HPDE6-E6E7 (cell line): ENCODE data around the gene SLC4A5.

Source experiments
- DNase-seq: peaks from one replicate; pipeline ENCODE4 v3.0.0; 2011; ENCODE audit warnings: missing footprints; ENCODE audit errors: extremely low spot score

Gene SLC4A5, protein sequence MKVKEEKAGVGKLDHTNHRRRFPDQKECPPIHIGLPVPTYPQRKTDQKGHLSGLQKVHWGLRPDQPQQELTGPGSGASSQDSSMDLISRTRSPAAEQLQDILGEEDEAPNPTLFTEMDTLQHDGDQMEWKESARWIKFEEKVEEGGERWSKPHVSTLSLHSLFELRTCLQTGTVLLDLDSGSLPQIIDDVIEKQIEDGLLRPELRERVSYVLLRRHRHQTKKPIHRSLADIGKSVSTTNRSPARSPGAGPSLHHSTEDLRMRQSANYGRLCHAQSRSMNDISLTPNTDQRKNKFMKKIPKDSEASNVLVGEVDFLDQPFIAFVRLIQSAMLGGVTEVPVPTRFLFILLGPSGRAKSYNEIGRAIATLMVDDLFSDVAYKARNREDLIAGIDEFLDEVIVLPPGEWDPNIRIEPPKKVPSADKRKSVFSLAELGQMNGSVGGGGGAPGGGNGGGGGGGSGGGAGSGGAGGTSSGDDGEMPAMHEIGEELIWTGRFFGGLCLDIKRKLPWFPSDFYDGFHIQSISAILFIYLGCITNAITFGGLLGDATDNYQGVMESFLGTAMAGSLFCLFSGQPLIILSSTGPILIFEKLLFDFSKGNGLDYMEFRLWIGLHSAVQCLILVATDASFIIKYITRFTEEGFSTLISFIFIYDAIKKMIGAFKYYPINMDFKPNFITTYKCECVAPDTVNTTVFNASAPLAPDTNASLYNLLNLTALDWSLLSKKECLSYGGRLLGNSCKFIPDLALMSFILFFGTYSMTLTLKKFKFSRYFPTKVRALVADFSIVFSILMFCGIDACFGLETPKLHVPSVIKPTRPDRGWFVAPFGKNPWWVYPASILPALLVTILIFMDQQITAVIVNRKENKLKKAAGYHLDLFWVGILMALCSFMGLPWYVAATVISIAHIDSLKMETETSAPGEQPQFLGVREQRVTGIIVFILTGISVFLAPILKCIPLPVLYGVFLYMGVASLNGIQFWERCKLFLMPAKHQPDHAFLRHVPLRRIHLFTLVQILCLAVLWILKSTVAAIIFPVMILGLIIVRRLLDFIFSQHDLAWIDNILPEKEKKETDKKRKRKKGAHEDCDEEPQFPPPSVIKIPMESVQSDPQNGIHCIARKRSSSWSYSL

DNA sequence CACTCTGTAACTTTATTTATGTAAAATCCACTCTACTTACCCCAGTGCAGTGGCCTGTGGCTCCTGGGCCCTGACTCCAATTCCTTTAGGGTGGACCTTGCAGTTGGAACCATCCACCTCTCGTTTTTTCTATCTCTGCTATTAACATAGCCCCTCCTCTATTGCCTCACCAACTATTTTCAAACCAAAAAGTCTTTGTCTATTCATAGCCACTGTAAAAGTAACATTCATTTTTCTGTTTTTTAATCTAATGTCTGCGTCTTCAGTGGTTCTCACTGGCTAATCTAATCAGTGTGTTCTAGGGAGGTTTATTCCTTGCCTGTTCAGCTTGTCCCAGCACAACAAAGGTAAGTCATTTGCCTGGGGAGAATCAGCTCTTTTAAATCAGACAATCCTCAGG is at the start of gene SLC4A5:
TSS of gene SLC4A5 (minus strand) at position 101 of the 400 bp plus-strand sequence. CDS start 28,393 bp downstream, outside the sequence.
- no peak for DNase-seq

DNA sequence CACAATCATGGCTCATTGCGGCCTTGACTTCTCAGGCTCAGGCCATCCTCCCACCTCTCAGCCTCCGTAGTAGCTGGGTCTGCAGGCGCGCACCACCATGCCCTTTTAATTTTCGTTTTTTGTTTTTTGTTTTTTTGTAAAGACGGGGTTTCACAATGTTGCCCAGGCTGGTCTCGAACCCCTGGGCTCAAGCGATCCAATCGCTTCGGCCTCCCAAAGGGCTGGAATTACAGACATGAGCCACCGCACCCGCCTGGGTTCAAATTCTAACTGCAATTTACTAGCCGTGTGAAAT is 49.2 kb upstream of the SLC4A5 start:
- DNase-seq, result no peak

DNA sequence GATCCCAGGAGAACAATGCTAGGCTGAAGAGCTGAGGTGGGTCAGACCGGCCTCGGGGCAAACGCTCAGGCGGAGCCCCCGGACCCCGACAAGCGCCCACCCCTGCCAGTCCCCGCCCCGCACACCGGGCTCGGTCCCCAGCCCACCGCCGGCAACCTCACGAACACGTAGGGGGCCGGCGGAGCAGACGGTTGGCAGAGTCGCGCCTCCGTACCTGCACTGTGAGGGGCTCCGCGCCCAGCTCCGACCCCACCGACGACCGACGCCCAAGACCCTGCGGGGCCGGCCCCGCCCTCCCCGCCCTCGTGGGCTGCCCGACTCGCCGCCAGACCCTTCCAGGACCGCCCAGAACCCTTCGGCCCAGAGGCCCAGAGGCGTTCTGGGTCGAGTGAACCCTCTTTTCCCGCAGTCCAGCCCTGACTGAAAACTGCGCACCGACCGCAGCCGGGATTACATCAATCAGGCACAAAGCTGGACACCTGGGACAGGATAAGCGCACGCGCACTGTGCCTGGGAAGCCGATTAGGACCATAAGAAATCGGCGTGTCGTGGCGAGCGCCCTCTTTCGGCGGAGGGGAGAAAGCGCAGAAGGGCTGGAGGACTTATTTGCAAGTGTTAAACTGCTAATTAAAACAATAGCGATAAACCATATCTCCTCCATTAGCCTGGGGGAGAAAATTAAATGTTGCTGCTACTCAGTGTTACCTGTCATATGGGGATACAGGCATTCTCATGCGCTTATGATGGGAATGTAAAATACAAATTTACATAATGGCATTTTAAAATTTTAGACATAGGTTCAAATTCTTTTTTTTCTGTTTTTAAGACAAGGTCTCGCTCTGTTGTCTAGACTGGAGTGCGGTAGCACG is 48.6 kb upstream of the SLC4A5 start:
- DNase-seq, result peak; percentile 82

DNA sequence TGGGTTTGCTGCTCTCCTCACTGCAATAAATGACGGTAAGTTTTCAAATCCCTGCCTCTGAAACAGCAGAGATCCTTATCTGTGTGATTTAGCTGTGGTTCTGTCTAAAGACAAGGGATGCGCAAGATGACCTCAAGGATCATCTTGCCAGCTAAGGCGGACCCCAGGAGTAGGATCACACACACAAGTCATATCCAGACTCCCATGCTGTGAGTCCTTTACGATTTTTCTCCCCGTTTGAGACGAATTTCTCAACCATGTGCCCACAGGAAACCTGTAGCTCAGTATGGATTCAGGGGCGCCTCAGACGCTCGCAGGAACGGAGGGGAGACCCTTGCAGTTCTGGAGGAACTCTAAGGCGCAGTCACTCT is 48.0 kb upstream of the SLC4A5 start:
- DNase-seq, result no peak

DNA sequence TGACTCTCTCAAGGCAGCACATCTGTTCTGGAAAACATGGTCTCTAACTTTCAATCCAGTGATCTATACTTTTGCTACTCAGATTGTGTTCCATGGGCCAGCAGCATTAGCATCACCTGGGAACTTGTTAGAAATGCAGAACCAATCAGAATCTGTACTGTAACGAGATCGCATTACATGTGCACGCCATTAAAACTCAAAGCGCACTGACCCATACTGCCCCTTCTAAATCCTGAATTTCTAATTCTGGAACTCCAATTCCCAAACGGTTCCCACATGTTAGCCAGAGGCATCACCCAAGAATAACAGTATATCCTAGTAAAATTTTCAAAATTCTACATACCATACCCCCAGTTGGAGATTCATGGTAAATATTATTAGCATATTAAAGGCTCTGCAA is 47.4 kb upstream of the SLC4A5 start:
- DNase-seq, result no peak

DNA sequence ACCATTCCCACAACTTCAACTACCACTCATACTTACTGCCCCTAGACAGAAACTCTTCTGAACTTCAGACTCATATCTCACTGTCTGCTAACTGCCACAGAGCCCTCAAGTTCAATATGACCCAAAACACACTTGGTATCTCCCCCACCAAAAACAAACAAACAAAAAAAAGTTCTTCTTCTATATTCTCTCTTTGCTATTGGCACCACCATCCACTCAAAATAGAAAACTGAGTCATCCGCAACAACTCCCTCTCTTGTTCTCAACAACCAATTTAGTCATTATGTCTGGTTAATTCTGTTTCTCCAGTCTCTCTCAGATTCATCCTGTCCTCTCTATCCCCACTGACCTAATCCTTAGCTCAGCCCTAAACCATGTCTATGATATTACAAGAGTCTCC is 44.1 kb upstream of the SLC4A5 start:
- no peak for DNase-seq

DNA sequence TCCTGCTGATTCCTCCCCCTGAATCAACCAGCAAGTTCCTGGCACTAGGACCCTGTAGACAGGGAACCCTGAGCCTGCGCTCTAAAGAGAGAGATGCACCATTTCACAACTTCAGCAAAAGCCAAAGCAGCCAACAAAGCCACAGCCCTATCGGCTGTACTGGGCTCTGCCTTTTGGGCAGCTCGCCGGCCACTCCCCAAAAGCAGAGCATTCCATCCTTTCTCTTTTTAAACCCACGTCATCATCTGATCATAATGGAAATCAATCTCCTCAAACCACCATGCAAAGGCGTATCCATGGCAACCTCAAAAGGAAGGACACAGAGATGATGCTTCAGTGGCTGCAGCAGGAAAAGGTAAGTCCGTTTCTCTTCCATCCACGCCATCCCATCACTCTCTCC is 42.2 kb upstream of the SLC4A5 start:
- no peak for DNase-seq

DNA sequence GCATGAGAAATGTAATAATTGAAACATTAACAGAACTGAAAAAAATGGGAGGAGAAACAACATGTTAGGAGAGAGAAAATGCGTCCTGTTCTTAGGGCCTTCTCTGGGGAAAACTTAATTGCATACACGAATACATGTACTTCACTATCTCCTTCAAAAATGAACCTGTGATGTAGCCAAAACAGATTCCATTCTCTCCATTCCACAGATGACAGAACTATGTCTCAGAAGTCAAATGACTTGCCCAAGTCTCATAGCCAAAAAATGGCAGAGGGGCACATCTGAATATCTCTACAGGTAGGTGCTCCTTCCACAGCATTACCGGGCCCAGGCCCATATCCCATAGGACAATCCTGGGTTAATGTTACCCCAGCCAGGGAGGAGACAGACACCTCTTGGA is 40.8 kb upstream of the SLC4A5 start:
- no peak for DNase-seq

DNA sequence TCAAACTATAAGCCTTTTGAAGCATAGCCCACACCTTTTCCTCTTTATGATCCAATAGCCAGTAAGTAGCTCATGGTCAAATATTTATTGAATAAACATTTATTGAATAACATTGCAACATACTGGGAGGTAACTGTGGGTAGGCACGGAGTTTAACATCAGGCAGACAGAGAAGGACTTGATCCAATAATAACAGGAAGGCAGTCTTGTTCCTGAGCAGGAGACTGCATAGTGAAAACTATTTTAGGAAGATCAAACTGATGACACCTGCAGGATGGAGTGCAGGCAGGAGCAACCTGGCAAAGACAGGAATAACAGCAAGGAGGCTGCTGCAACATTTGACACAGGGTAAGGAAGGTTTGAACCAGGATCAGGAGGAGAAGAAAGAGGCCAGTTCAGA is 40.0 kb upstream of the SLC4A5 start:
- DNase-seq, result no peak

DNA sequence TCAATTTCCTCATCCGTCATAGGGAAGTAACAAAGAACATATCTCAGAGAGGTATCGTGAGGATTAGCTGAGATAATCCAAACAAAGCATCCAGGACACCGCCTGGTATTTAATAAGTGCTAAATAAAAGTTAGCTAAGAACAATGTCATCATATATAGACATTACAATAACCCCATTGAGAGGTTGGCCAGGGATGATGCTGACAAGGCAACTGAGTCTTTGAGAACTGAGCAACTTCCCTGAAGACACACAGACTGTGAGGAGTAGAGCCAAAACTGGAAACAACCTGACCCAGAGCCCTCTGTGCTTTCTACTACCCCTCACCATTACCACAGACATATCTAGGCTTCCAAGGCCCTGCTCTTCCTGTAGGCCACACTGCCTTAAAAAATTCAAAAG is 38.5 kb upstream of the SLC4A5 start:
- no peak for DNase-seq

DNA sequence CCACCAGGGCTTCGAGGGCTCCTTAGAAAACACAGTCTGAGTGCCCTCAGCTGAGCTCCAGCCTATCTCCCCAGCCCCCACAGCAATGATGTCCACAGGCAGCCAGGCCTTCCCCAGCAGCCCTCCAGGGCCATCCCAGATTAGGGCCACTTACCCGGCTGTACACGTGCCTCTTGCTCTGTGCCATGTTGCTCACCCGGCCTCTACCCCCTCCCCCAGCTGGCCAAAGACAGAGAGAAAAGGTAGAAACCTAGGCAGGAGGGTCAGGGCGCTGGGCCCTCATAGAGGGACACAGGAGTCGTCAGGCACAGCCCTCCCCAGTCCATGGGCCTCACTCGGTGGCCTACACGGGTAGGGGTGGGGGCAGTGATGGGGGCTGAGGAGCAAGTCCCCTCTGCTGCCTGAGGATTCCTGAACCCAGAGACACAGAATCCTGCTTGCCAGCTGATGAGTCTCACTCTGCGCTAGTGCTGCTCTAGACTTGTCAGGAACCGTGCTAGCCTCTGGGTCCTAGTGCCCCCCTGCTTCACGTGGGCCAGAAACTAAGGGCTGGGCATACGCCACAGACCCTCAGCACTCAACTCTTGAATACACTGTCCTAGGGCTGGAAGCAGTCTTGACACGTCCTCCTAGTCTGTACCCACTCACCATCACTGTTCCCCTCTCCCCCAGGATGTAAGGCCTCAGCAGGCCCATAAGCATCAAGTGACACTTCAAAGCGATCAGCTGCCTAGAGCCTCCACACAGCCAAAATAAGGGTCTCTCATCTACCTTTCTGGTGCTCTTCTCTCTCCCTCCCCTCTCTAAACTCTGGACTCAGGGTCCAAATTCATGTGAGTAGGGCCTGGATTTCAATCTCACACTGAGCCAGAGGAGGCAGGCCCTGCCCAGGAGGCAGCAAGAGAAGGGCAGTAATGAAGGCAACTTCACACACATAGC is 36.9 kb upstream of the SLC4A5 start, which contains the start of gene DCTN1:
TSS of gene DCTN1 (minus strand) at position 461 of the 939 bp plus-strand sequence. CDS start at position 187, 274 bp downstream.
- DNase-seq, result peak; percentile 53

DNA sequence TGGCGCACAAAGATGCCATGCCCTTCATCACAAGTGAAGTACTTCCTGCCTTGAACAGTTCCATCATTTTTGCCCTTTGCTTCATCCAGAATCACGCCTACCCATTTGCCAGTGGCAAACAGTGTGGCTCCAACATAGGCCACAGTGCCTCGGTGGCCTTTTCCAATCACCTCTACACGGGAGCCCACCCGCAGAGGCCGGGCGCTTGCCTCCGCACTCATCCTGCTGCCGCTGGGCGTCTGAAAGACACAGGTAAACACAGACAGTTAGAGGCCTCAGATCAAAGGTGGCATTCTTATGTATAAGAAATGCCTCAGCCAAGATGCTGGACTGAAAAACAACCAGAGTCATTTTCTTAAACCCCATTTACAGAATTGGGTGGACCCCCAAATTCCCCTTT is 34.8 kb upstream of the SLC4A5 start:
- no peak for DNase-seq

DNA sequence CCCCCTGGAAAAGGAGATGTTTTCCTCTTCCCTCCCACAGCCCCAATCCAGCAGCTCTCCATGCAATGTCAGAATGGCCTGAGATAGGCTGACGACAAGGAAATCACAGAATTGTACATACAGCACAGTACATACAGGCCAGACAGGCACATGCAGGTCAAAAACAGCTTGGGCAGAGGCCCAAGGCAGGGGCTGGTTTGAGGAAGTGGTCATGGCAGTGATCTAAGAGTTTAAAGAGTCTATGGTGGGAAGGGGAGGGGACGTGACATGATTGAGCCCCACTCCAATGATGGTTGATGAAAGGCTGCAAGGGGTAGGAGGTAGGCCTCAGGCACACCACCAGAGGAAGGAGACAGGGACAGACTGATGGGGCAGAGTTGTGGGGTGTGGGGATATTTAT is 32.6 kb upstream of the SLC4A5 start:
- no peak for DNase-seq

DNA sequence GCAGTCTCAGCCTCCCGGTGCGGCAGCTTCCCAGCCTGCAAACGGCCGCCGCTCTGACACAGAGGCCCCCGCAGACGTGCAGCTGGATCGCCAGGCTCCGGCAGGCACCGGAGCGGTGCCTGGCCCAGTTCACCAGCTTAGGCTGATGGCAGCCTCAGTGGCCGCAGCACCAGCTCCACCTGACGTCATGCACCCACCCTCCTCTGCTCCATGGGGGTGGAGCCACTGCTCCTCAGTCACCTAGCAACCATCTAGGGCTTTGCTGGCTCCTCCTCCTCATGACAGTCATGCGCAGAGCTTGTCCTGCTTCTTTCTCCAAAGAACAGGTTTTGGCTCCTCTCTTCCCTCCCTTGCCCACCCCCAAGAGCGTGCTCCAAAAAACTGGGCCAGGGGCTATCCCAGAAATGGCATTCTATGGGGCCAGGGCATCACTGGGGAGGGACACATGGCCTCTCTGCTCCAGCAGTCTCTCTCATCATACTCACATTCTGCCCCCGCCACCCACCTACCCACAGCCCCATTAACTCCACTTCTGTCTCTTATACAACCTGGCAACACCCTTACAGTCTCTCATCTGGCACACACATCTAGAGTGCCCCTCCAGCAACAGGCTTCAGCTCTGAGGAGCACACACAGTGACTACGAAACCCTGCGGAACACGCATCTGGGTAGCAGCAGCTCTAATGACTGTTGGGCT is 31.4 kb upstream of the SLC4A5 start:
- DNase-seq, result no peak

DNA sequence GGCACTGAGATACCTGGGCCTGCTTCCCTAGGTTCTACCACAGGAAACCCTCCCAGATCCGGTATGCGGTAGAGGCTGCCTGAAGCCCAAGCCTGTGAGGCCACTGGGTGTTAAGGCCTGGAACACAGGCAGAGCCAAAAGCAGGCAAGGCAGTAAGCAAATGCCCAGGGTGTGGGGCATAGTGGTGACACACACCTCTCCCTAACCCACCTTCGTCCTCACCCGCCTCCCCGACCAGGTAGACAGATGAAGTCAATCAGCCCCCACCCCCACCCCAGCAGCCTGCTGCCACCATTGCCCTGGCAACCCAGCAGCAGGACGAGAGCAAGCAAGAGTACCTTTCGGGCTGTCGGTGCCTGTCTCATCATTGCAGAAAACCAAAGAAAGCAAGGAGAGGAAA is 30.8 kb upstream of the SLC4A5 start:
- no peak for DNase-seq

DNA sequence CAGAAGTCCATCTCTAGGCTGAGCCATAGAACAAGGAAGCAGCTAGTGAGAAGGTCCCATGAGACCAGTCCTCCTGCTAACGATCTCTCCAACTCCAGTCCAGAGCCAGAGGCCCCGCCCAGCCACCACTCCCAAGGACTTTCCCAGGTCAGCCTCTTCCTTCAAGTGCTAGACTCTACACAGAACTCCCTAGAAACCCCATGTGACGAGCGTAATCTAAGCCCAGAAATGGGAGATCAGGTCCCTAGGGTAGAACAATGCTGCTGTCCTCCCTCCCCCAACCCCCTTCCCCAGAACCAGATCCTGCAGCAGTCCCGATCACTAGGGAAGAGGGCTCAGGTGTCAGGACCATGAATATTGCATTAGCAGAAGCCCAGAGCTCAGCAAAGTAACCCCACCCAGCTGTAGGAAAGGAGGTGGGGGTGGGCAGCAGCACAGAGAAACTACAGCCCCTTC is 30.0 kb upstream of the SLC4A5 start:
- DNase-seq, result no peak

DNA sequence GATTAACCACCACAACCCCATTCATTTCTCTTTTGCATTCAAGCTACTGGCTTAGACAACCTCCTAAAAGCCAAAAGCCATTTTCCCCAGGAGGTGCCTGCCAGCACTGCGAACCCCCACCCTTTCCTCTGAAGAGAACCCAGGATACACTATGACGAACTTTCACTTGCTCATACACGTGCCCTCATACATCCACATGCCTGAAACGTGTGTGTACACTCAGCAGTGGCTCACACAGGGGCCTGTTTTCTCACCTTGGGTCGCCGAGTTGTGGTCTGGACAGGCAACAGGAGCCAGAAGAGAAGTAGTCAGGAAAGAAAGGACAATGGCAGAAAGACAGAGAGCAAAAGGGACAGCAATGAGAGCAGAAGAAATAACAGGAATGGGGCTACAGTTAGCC is 29.5 kb upstream of the SLC4A5 start:
- no peak for DNase-seq

DNA sequence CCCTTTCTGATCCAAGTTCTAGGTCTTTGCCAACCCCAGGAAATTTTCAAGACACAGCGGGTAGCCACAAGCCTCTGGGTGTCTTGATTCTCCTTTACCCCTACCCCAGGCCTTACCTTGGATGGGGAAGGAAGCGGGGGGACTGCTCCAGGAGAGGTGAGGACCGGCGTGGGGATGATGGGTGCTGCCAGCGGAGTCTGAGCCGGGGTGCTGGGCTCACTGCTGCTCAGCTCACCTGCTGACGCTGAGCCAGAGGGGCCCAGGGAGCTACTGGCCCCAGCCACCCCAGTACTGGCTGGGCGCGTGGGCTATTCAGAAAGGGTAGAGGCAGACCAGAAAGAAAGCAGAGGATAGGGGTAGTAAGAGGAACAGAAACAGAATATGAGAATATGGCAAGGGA is 28.2 kb upstream of the SLC4A5 start:
- no peak for DNase-seq

DNA sequence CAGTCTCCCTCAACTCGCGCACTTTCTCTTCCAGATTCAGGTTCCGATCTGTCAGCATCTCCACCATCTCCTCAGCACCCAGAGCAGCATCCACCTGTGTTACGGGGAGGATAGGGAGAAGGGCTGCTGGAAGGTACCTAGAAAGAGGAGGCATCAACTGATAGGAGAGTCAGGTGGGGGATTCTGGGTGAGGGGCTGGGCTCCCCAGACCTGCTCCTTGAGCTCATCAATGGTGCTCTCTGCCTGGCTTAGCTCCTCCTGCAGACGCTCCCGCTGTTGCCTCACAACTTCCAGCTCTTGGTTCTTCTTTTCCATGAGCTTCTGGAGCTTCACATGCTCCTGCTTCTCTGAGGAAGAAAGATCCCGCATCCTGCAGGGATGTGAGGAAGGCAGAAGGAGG is 26.8 kb upstream of the SLC4A5 start:
- DNase-seq, result no peak

DNA sequence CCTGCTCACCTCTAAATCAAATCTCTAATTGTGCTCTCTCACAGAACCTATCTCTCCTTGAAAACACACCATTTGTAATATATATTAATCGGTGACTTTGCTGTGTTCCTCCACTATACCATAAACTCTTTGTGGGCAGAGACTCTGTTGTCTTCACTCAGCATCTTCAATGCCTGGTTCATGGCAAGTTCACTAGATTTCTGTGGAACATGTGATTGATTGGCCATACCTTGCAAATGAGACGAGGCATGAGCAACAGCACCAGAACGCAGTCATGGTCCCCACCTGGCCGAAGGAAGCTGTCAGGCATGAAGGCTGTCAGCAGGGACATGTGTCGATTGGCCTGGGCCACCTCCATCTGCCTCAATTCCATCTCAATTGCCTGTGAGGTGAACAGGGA is 25.3 kb upstream of the SLC4A5 start:
- no peak for DNase-seq
